Cardiac muscle cell (in vitro differentiated cells and primary cell): Measurements from ENCODE around the gene LIN52. TPM values are rescaled to one million over a fixed set of nuclear protein-coding genes. Genes with fewer than 3 reads are reported as not detected.

ENCODE experiments used
- DNase-seq, 2 donors: peaks; one replicate each; pipeline versions ENCODE4 v3.0.0 to v3.0.0-alpha.2; 2010 to 2017; ENCODE audit warnings: low read depth in 1 of 2, low spot score in 1 of 2
- H3K27ac ChIP-seq: fragments of 200-600 bp; sonication (generic); 2 replicates; pipeline ENCODE4 v1.5.1; 2016
- H3K27me3 ChIP-seq: fragments of 200-600 bp; sonication (generic); 2 replicates; pipeline ENCODE4 v1.6.0; 2016; ENCODE audit warnings: control low read depth
- H3K36me3 ChIP-seq: fragments of 200-600 bp; sonication (generic); 2 replicates; pipeline ENCODE4 v1.5.1; 2016; ENCODE audit warnings: control low read depth
- H3K4me1 ChIP-seq: fragments of 200-600 bp; sonication (generic); 2 replicates; pipeline ENCODE4 v1.8.1; 2017; ENCODE audit warnings: low read depth, mild to moderate bottlenecking, mixed run types
- H3K4me3 ChIP-seq: fragments of 200-600 bp; sonication (generic); 2 replicates; pipeline ENCODE4 v1.5.1; 2016; ENCODE audit warnings: mild to moderate bottlenecking
- H3K9me3 ChIP-seq: fragments of 200-600 bp; sonication (generic); 2 replicates; pipeline ENCODE4 v1.5.1; 2017; ENCODE audit warnings: low read depth, mild to moderate bottlenecking, control low read depth
- polyA plus RNA-seq: library from polyadenylated mRNA; unstranded; fragments of >200 nt; fragmentation: Nextera tagmentation; extraction: Ambion mirVana; gene quantifications from 2 replicates; pipeline ENCODE4 v1.2.1, GENCODE V29; 2016
- total RNA-seq: library from RNA; depleted of rRNA; stranded (reverse); fragments of >200 nt; gene quantifications from 2 replicates; pipeline ENCODE4 v1.2.3, GENCODE V29; 2016
- TF ChIP-seq, protein P1 (sequence below): IDR thresholded peaks from 2 replicates; pipeline ENCODE4 v1.5.1; 2012; ENCODE audit warnings: low read depth, mild to moderate bottlenecking, low read length

Gene LIN52, protein sequence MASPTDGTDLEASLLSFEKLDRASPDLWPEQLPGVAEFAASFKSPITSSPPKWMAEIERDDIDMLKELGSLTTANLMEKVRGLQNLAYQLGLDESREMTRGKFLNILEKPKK
- total RNA-seq (7.0 and 8.1 TPM in 2 replicates), polyA plus RNA-seq (12.6 and 14.4 TPM in 2 replicates)

DNA sequence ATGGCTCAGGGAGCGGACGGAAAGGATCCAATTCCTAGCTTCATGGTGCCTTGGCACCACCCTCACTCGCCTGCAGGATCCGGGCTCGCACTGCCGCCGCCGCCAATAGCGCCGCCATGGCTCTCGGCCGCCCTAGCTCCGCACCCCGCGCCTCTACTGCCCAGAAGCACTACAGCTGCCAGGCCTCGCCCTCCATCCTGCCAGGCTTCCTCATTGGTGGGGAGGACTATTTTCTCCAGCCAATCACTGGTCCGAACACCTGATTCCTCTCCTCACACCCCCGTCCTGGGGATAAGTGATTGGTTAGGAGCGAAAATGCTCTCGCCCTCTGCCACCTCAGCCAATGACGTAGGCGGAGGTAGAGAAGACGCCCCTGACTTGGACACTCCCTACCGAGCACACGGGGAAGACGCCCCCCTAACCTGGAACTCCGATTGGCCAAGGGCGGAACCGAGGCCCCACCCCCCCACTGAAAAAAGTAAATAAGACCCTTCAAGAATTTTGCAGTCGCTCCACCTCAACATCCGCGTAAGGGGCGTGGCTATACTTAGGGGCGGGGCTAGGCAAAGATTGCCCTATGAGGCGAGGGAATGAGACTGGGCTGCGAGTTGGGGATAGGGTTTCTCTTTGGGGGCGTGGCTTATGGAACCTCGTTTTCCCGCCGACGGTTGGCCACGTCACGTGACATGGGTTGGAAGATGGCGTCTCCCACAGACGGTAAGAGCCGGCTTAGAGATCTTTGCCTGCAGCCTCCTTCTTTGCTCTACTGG, at the start of gene LIN52, which contains the start of gene ALDH6A1:
Gene LIN52 (plus strand): TSS at position 680 of the 770 bp plus-strand sequence. CDS start 19 bp downstream, at position 699.
Gene ALDH6A1 (minus strand): TSS at position 177 of the 770 bp plus-strand sequence. CDS start 59 bp downstream, at position 118.
- Histone ChIP-seq H3K27ac (peak within 1 kb of the TSS; percentile 91), H3K27me3 (no peaks in the 10 kb centered on the region), H3K4me1 (no peaks in the 10 kb centered on the region), H3K36me3 (no peaks in the 10 kb centered on the region), H3K9me3 (no peaks in the 10 kb centered on the region), H3K4me3 (peak within 1 kb of the TSS; percentile 83)
- DNase-seq: peak; percentile 99 to 100
- TF ChIP-seq, protein P1, sequence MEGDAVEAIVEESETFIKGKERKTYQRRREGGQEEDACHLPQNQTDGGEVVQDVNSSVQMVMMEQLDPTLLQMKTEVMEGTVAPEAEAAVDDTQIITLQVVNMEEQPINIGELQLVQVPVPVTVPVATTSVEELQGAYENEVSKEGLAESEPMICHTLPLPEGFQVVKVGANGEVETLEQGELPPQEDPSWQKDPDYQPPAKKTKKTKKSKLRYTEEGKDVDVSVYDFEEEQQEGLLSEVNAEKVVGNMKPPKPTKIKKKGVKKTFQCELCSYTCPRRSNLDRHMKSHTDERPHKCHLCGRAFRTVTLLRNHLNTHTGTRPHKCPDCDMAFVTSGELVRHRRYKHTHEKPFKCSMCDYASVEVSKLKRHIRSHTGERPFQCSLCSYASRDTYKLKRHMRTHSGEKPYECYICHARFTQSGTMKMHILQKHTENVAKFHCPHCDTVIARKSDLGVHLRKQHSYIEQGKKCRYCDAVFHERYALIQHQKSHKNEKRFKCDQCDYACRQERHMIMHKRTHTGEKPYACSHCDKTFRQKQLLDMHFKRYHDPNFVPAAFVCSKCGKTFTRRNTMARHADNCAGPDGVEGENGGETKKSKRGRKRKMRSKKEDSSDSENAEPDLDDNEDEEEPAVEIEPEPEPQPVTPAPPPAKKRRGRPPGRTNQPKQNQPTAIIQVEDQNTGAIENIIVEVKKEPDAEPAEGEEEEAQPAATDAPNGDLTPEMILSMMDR: no peak

DNA sequence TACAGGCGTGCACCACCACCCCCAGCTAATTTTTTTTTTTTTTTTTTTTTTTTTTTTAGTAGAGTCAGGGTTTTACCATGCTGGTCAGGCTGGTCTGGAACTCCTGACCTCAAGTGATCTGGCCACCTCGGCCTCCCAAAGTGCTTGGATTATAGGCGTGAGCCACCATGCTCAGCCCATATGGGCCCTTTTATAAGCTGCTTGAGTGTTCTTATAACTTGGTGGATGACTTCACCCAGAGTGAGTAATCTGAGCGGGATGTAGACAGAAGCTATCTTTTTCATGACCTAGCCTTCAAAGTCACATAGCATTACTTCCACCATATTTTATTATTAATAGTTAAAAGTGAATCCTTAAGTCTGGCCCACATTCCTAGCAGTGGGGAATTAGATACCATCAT, 49.2 kb upstream of the LIN52 start:
- TF ChIP-seq, protein P1: no peak
- Histone ChIP-seq H3K27me3 (no peaks in the 10 kb centered on the region), H3K9me3 (no peaks in the 10 kb centered on the region), H3K27ac (no peak overlapping the region), H3K4me3 (no peak overlapping the region), H3K36me3 (peaks cover 4% of the 10 kb centered on the region), H3K4me1 (no peaks in the 10 kb centered on the region)
- peak in 1 of 2 donors; percentile 9 for DNase-seq

DNA sequence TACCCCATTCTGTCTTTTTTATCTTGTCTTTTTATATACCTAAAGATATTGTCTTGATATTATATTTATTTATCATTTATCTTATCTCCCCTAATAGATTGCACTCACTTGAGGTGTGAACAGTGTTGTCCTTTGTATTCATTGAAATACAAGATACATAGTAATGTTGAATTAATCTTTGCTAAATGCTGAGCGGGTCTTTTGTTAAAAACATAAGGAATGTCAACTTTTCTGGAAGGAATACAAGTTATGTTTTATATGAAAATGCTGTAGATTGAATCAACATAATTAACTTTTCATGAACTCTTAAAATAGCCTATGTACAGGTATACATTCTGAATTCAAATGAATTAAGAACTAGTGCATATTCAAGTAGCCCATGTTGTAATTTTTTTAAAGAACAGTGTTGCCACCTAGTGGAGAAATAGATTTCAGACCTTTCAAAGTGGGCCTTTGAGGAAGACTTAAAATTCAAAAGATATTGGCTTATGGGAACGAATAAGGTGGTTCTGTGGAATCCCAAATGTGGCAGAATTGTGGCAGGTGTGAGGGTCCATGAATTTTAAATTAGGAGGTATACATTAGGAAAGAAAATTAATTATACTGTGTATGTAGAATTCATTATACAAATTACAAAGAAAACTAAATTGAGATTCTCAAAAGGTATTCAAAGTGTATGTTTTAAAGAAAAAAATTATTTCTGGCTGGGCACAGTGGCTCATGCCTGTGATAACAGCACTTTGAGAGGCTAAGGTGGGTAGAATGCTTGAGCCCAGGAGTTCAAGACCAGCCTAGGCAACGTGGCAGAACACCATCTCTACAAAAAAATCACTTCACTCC, 46.5 kb upstream of the LIN52 start:
- H3K36me3 ChIP-seq: peaks cover 4% of the 10 kb centered on the region
- peak; percentile 53 to 69 for DNase-seq
- H3K9me3 ChIP-seq: no peaks in the 10 kb centered on the region
- TF ChIP-seq, protein P1: peak; percentile 52
- no peak overlapping the region for H3K4me3 ChIP-seq
- no peaks in the 10 kb centered on the region for H3K27me3 ChIP-seq
- no peak overlapping the region for H3K27ac ChIP-seq
- no peaks in the 10 kb centered on the region for H3K4me1 ChIP-seq

DNA sequence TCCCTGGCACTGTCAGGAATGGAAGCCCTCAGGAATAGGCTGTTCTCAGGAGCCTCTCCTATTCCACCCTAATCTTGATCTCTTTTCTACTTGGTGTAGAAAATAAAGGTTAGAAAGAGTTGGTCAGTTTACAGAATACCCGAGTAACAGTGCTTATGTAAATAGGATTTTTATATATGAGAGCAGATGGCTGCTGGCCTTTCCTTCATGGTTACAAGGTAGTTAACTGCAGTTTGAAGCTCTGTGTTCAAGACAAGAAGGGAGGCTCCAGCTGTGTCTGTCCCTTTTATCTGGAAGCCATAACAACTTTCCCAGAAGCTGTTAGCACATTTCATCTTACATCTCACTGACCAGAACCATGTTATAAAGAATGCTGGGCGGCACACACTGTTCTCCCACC, 42.5 kb upstream of the LIN52 start:
- no peak for DNase-seq
- H3K4me1 ChIP-seq: no peaks in the 10 kb centered on the region
- no peaks in the 10 kb centered on the region for H3K9me3 ChIP-seq
- TF ChIP-seq, protein P1: no peak
- H3K27me3 ChIP-seq: no peaks in the 10 kb centered on the region
- no peak overlapping the region for H3K4me3 ChIP-seq
- H3K27ac ChIP-seq: no peak overlapping the region
- H3K36me3 ChIP-seq: no peaks in the 10 kb centered on the region

DNA sequence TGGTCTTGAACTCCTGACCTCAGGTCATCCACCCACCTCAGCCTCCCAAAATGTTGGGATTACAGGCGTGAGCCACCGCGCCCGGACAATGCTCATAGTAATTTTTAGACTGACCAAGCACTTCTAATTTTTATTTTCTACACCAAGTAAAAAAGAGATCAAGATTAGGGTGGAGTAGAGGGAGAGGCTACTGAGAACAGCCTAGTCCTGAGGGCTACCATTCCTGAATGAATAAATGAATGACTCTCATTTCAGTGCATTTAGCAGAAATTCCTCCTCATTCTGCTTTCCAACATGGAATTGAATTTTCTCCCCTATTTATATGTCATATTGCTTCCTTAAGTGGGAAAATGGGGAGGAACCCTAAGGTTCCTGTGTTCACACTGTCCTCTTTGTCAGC, 39.2 kb upstream of the LIN52 start:
- Histone ChIP-seq H3K36me3 (no peaks in the 10 kb centered on the region), H3K27ac (no peak overlapping the region)
- TF ChIP-seq, protein P1: no peak

More for the DNA sequence above, 39.2 kb upstream of the LIN52 start:
- Histone ChIP-seq H3K27me3 (no peaks in the 10 kb centered on the region), H3K4me3 (no peak overlapping the region), H3K9me3 (no peaks in the 10 kb centered on the region), H3K4me1 (no peaks in the 10 kb centered on the region)
- no peak for DNase-seq
